K562 (cell line): Measurements from ENCODE around the gene ATP6V0A1. TPM values are rescaled to one million over a fixed set of nuclear protein-coding genes. Genes with fewer than 3 reads are reported as not detected.

ENCODE experiments used
- C11orf30 ChIP-seq: fragments of 450-650 bp; IDR thresholded peaks from 2 replicates; pipeline ENCODE4 v1.6.1; 2016; ENCODE audit warnings: low read depth, mild to moderate bottlenecking
- CBFA2T3 ChIP-seq: fragments of 450-650 bp; IDR thresholded peaks from 2 replicates; pipeline ENCODE4 v1.6.1; 2017
- CTBP1 ChIP-seq: fragments of 450-650 bp; IDR thresholded peaks from 2 replicates; pipeline ENCODE4 v1.6.1; 2016; ENCODE audit warnings: borderline replicate concordance
- FOXK2 ChIP-seq, 2 experiments: fragments of 450-650 bp; IDR thresholded peaks in 1 of 2; conservative IDR thresholded peaks in 1 of 2; 2 replicates each; pipeline ENCODE4 v1.6.1; 2016; ENCODE audit warnings: low read depth in 2 of 2, mild to moderate bottlenecking in 1 of 2
- HDAC1 ChIP-seq, 2 experiments: fragments of 450-650 bp; IDR thresholded peaks; 2 replicates each; pipeline ENCODE4 v1.6.1; 2016 to 2017; ENCODE audit warnings: inconsistent platforms in 1 of 2, mild to moderate bottlenecking in 1 of 2, moderate library complexity in 1 of 2
- HDAC3 ChIP-seq: fragments of 450-650 bp; IDR thresholded peaks from 2 replicates; pipeline ENCODE4 v1.6.1; 2018; ENCODE audit warnings: borderline replicate concordance, mild to moderate bottlenecking, moderate library complexity; ENCODE audit not compliant: partially characterized antibody
- HMGN3 ChIP-seq: IDR thresholded peaks from 2 replicates; pipeline ENCODE4 v1.6.1; 2011; ENCODE audit warnings: borderline replicate concordance, low read depth, mild to moderate bottlenecking, mixed read lengths, low read length; ENCODE audit not compliant: insufficient read length; ENCODE audit errors: extremely low read depth
- LCOR ChIP-seq: sonication (generic); formaldehyde crosslinking; IDR thresholded peaks from 2 replicates; pipeline ENCODE4 v1.8.0; 2022; ENCODE audit warnings: mild to moderate bottlenecking, missing genetic modification reagents
- MAFF ChIP-seq: IDR thresholded peaks from 2 replicates; pipeline ENCODE4 v1.6.1; 2012; ENCODE audit warnings: low read length, improper control_type of control experiment
- MAFG ChIP-seq: fragments of 450-650 bp; conservative IDR thresholded peaks from 2 replicates; pipeline ENCODE4 v1.6.1; 2016; ENCODE audit warnings: missing genetic modification characterization, missing compliant biosample characterization
- MTA3 ChIP-seq: fragments of 450-650 bp; formaldehyde crosslinking; IDR thresholded peaks from 2 replicates; pipeline ENCODE4 v1.6.1; 2017; ENCODE audit warnings: mild to moderate bottlenecking, borderline replicate concordance
- NFIC ChIP-seq: fragments of 450-650 bp; IDR thresholded peaks from 2 replicates; pipeline ENCODE4 v1.6.1; 2017; ENCODE audit warnings: mild to moderate bottlenecking, inconsistent platforms
- PRDM10 ChIP-seq: fragments of 450-650 bp; IDR thresholded peaks from 2 replicates; pipeline ENCODE4 v1.6.1; 2018; ENCODE audit not compliant: partially characterized antibody
- SAFB2 ChIP-seq: fragments of 200-400 bp; formaldehyde crosslinking; IDR thresholded peaks from 2 replicates; pipeline ENCODE4 v1.6.1; 2018; ENCODE audit warnings: borderline replicate concordance, low read length, low read depth, moderate library complexity; ENCODE audit not compliant: severe bottlenecking
- SIN3A ChIP-seq, 2 experiments: fragments of 150-350 bp in 1 of 2; IDR thresholded peaks; 2 replicates each; pipeline ENCODE4 v1.6.1; 2011 to 2016; ENCODE audit warnings: borderline replicate concordance in 2 of 2, low read depth in 2 of 2, low read length in 2 of 2, mild to moderate bottlenecking in 2 of 2, moderate library complexity in 2 of 2; ENCODE audit not compliant: control insufficient read depth in 1 of 2
- SMAD4 ChIP-seq: fragments of 250-450 bp; sonication (Bioruptor Pico); conservative IDR thresholded peaks from 2 replicates; pipeline ENCODE4 v1.8.0; 2021; ENCODE audit warnings: inconsistent platforms, mild to moderate bottlenecking, moderate library complexity
- SREBF2 ChIP-seq: sonication (generic); formaldehyde crosslinking; IDR thresholded peaks from 2 replicates; pipeline ENCODE4 v1.4.0; 2020; ENCODE audit warnings: mild to moderate bottlenecking, missing genetic modification reagents
- STAT5A ChIP-seq: IDR thresholded peaks from 2 replicates; pipeline ENCODE4 v1.6.1; 2012; ENCODE audit warnings: low read length, inconsistent platforms, borderline replicate concordance
- TCF3 ChIP-seq: sonication (generic); formaldehyde crosslinking; IDR thresholded peaks from 2 replicates; pipeline ENCODE4 v1.4.0; 2020; ENCODE audit warnings: mild to moderate bottlenecking, missing genetic modification reagents
- TEAD4 ChIP-seq, 2 experiments: sonication (generic) in 1 of 2; formaldehyde crosslinking in 1 of 2; IDR thresholded peaks; 2 replicates each; pipeline versions ENCODE4 v1.6.1 to v1.8.0; 2012 to 2022; ENCODE audit warnings: borderline replicate concordance in 1 of 2, inconsistent platforms in 1 of 2, low read length in 1 of 2, mild to moderate bottlenecking in 1 of 2, missing genetic modification reagents in 1 of 2
- ZEB2 ChIP-seq: fragments of 450-650 bp; IDR thresholded peaks from 2 replicates; pipeline ENCODE4 v1.6.1; 2016
- ZFP1 ChIP-seq: fragments of 450-650 bp; formaldehyde crosslinking; IDR thresholded peaks from 2 replicates; pipeline ENCODE4 v1.4.0; 2020; ENCODE audit warnings: mild to moderate bottlenecking, mixed read lengths
- polyA plus RNA-seq, 8 experiments: library from polyadenylated mRNA; depleted of rRNA in 4 of 8; stranded (reverse) in 5 of 8; unstranded in 3 of 8; fragments of >200 nt; fragmentation: Nextera tagmentation in 2 of 8; fragmentation: Illumina TruSeq in 1 of 8; extraction: Ambion mirVana in 2 of 8; extraction: Trizol in 1 of 8; gene quantifications; 2 replicates each; pipeline versions ENCODE4 v1.2.1 to v1.2.3, GENCODE V29; 2011 to 2014; ENCODE audit warnings: inconsistent platforms in 1 of 8, missing spikeins in 1 of 8
- total RNA-seq, 7 experiments: library from RNA; depleted of rRNA in 6 of 7; stranded (reverse); fragments of >200 nt in 6 of 7; fragmentation: Illumina TruSeq in 2 of 7; extraction: Trizol in 2 of 7; gene quantifications; 2 replicates each; pipeline versions ENCODE4 v1.2.1 to v1.2.3, GENCODE V29; 2011 to 2021; ENCODE audit warnings: low replicate concordance in 1 of 7
- TF ChIP-seq, protein P1 (sequence below): IDR thresholded peaks from 2 replicates; pipeline ENCODE4 v1.6.1; 2012; ENCODE audit warnings: low read depth, low read length, improper control_type of control experiment, borderline replicate concordance

ATP6V0A1 gene
- total and polyA plus RNA-seq, 9 of the 15 experiments (the other 6 are each of a cell fraction or from before 2014, with no cell fraction given), result 11.8 to 158 (median 75.5) TPM

- TF ChIP-seq, protein P1, sequence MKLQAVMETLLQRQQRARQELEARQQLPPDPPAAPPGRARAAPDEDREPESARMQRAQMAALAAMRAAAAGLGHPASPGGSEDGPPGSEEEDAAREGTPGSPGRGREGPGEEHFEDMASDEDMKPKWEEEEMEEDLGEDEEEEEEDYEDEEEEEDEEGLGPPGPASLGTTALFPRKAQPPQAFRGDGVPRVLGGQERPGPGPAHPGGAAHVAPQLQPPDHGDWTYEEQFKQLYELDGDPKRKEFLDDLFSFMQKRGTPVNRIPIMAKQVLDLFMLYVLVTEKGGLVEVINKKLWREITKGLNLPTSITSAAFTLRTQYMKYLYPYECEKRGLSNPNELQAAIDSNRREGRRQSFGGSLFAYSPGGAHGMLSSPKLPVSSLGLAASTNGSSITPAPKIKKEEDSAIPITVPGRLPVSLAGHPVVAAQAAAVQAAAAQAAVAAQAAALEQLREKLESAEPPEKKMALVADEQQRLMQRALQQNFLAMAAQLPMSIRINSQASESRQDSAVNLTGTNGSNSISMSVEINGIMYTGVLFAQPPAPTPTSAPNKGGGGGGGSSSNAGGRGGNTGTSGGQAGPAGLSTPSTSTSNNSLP, result peak; percentile 28; the same call in 1 of the 2 replicates
- TF ChIP-seq MTA3, result peak; percentile 6; the same call in 1 of the 2 replicates
- TF ChIP-seq SMAD4, result 0 out of 2 replicates have a peak, but pooled peaks have one; percentile 9
- TF ChIP-seq TCF3 (CRISPR knock-in tag), result peak; percentile 75
- peak; percentile 40 for TF ChIP-seq HMGN3
- TF ChIP-seq C11orf30, result peak; percentile 76
- peak; percentile 57 for TF ChIP-seq STAT5A
- peak; percentile 33; the same call in 1 of the 2 replicates for TF ChIP-seq NFIC
- TF ChIP-seq MAFG (tag), result peak; percentile 52; the same call in 1 of the 2 replicates
- TF ChIP-seq SIN3A (IDR thresholded peaks at IDR 0.05; ENCODE audit: borderline replicate concordance in 2 of 2, control insufficient read depth in 1 of 2, low read depth in 2 of 2, low read length in 2 of 2), result peak; percentile 82 to 85; a peak in 2 of 4 replicates
- TF ChIP-seq ZEB2, result peak; percentile 72; the same call in 1 of the 2 replicates
- TF ChIP-seq SREBF2 (CRISPR knock-in tag), result no peak
- TF ChIP-seq FOXK2 (conservative IDR thresholded peaks at IDR 0.05 in 1 of 2, IDR thresholded peaks at IDR 0.05 in 1 of 2; ENCODE audit: low read depth in 2 of 2), result peak; percentile 22 to 29; a peak in 1 of 4 replicates
- TF ChIP-seq TEAD4 (IDR thresholded peaks at IDR 0.05; ENCODE audit: low read length), result peak; percentile 79
- TF ChIP-seq TEAD4 (CRISPR knock-in tag; IDR thresholded peaks at IDR 0.05; ENCODE audit: borderline replicate concordance), result no peak
- peak; percentile 14; the same call in 1 of the 2 replicates for TF ChIP-seq MAFF
- peak; percentile 23; the same call in 1 of the 2 replicates for TF ChIP-seq LCOR
- TF ChIP-seq ZFP1 (CRISPR knock-in tag), result no peak
- TF ChIP-seq CTBP1, result peak; percentile 53; the same call in 1 of the 2 replicates
- TF ChIP-seq HDAC1 (IDR thresholded peaks at IDR 0.05), result peak in 1 of 2 experiments; percentile 45; a peak in 3 of 4 replicates
- TF ChIP-seq SAFB2, result no peak
- TF ChIP-seq CBFA2T3, result peak; percentile 92
- peak; percentile 41 for TF ChIP-seq PRDM10
- peak; percentile 51 for TF ChIP-seq HDAC3
Measured at GRCh38 chr17:42459256-42459800, 650 bp downstream of the ATP6V0A1 start (continued).
